NCI-H146 treated with DMSO at 0.1 percent for 48 hours (cell line): ENCODE data around the gene PIAS4.
"Not testable (repeated sequence)": the region's sequence is repeated elsewhere in the genome, so short reads cannot be mapped to it uniquely, and the experiment has no call there.

Experiments used
- DNase-seq: peaks from one replicate; lab custom pipeline; 2025; ENCODE audit not compliant: unreplicated experiment; lab: John Stamatoyannopoulos, UW

The PIAS4 gene, protein sequence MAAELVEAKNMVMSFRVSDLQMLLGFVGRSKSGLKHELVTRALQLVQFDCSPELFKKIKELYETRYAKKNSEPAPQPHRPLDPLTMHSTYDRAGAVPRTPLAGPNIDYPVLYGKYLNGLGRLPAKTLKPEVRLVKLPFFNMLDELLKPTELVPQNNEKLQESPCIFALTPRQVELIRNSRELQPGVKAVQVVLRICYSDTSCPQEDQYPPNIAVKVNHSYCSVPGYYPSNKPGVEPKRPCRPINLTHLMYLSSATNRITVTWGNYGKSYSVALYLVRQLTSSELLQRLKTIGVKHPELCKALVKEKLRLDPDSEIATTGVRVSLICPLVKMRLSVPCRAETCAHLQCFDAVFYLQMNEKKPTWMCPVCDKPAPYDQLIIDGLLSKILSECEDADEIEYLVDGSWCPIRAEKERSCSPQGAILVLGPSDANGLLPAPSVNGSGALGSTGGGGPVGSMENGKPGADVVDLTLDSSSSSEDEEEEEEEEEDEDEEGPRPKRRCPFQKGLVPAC

DNA sequence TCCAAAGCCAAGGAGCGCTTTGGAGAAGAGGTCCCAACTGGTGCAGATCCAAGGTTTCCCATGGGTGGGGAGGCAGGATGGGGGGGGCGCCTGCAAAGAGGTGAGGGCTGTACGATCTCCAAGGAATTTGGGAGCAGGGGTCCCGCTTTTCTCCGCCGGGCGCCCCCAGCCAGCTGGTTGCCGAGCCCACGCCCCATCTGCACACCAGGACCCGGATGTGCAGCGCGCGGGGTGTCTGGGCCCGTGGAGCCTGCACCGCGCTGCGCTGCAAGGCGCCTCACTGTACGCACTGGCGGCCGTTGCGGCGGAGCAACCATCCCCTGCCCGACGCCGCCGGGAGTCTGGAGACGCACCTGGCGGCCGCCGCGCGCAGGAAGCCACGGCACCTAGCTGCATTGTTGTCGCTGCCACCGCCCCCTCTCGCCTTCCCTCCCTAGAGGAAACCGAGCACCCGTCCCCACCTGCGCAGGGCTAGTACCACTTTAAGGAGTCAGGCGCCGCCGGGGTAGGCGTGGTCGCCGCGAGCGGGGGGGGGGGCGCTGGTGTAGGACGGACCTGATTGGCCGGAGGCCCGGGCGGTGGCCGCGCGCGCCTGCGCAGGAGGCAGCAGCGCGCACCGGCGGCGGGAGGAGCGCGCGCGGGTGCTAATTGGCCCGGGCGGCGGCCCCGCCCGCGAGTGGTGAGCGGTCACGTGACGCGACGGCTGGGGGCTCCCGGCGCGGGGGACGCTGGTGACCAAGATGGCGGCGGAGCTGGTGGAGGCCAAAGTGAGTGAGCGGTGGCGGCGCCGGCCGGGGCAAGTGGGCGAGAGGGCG is at the start of gene PIAS4:
Gene PIAS4, plus strand, starts transcription at position 716 of the 815 bp plus-strand sequence. Its CDS starts 25 bp downstream, at position 741.
- peak; percentile 88 for DNase-seq

- no peak for DNase-seq
Observed at GRCh38 chr19:3958836-3959765, 48.4 kb upstream of the PIAS4 start.

- DNase-seq: no peak
Observed at GRCh38 chr19:3959766-3960131, 47.8 kb upstream of the PIAS4 start.

DNA sequence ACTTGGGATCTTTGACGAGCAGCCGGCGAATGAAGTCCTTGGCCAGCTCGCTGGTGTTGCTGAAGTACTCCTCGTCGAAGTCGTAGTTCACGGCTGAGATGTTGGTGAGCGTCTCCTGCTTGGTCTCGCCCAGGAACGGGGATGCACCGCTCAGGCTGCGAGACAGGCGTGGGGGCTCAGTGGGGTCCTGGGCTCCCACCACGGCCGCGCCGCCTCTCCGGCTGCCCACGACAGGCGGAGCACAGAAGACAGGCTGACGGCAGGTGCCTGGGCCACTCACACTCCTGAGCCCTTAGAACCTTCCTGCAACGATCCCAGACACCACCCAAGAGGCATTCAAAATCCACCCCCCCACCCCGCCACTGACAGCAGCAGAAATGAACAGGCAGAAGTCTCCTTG is 46.5 kb upstream of the PIAS4 start:
- no peak for DNase-seq

DNA sequence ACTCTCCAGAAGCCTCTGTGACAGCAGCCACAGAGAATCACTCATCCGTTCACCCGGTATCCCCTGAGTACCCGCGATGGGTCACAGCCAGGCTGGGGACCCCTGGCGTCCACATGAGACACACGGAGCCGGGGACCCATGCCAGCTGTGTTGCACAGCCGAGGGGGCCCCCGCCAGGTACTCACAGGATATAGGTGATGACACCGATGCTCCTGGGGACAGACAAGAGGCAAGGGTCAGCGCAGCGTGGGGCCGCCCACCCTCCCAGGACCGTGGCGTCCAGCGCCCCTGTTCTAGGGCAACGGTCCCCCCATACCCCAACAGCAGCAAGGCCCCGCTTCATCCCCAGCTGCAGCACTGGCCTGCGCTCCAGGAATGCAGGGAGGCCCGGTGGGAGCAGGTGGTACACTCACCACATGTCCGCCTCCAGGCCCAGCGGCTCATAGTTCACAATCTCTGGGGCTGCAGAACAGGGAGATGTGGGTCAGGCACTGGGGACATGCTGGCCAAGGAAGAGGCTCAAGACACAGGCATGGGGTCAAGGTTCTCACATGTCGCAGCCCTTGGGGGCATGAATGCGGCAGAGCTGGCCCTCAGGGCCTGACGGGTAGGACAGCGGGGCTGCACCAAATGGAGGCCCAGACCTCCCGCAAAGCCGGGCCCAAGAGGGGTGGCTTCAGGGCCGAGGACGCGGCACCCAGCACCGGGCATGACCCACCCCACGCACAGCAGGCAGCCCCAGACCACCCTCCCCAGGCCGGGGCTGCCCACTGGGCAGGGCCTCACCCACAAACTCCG is 43.9 kb upstream of the PIAS4 start:
- no peak for DNase-seq

- DNase-seq: no peak
Observed at GRCh38 chr19:3964256-3965194, 43.0 kb upstream of the PIAS4 start.

DNA sequence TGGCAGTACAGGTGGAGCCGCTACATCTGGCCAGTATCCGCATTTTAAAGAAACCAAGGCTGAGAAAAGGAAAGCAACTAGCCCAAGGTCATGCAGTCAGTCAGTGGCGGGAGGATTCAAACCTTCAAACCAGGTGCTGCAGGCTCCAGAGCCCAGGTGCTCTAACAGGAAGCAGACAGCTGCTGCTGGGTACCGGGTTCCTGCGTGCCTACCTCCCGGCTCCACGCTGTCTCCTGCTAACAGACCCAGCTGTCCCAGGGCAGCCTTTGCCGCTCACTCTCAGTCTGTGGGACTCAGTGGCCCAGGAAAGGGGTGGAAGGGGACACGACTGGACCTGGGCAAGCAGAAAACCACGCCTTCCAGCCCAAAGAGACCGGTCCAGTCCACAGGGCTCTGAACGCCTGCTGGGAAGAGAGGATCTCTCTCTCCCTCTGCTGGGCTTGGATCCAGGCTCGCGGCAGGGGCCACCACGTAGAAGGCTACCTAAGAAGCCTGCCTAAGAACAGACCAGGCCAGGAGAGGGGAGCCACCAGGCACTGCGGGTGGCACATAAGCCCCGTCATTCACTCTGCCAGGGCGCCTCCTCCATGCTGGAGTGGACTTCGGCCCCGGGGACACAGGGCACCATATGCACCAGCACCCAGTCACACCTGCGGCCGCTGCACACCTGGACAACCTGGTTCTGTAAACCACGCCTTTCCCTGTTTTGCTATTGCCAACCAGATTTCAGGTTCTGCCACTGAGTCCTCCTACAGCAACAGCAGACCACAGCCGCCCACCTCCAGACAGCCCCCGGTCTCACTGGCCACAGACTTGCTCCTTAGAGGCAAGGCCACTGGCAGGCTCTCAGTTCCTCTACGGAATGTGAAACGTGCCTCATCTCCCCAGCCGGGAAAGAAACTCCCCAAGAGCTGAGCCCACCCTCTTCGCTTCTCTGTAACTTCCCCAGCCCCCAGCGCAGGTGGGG is 41.2 kb upstream of the PIAS4 start:
- no peak for DNase-seq

- not testable (repeated sequence) for DNase-seq
Observed at GRCh38 chr19:3967983-3968382, 39.6 kb upstream of the PIAS4 start.

DNA sequence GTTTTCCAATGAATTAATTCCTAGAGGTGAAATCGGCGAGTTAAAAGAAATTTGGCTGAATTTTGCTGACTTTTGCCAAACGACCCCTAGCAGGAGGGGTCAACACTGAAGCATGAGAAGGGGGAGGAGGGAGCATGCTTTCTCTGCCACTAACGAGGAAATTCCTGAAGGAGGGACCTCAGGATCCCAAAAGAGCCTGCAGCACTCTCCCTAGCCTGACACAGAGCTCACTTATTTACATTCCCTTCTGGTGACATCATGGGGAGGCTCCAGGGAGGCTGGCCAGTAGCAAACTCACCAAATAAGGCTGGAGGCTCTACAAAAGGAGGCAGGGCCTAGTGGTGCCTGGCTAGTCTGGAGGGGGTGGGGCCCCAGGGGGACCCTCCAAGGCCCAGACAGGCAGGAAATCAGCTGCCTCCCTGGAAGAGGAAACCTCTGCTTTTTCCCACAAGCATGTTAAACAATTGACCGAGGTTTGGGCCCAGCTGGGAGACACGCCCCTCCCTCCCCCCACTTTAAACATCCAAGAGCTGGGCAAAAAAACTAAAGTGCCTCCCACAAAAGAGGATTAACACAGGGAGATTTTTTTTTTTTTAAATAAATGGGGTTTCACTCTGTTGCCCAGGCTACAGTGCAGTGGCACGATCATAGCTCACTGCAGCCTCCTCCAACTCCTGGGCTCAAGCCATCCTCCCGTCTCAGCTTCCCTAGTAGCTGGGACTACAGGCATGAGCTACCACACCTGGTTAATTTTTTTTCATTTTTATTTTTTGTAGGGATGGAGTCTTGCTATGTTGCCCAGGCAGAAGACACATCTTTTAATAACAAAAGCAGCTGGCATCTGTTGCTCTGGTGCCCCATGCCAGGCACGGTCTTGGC is 38.7 kb upstream of the PIAS4 start:
- DNase-seq: no peak

- DNase-seq: no peak
Observed at GRCh38 chr19:3969435-3970312, 37.9 kb upstream of the PIAS4 start.

DNA sequence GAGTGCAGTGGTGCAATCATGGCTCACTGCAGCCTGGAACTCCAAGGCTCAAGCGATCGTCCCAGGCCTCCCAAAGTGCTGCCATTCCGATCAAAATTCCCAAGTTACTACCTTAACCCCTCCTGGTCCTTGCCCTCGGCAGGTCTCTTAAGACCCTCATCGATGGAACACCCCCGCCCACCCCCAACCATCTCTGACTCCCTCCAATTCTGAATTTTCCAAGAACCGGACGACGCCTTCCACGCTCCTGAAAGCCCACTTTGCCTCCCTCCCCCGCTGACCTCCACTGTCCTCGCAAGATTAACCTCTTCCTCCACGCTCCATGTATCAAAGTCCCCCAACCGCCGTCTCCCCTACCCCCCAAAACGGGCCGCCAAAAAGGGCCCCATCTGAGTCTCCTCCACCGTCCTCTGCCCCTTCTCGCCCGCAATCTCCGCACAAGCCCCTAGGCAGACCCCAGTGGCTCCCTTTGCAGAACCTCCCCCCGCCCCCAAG is 37.2 kb upstream of the PIAS4 start:
- DNase-seq: no peak

DNA sequence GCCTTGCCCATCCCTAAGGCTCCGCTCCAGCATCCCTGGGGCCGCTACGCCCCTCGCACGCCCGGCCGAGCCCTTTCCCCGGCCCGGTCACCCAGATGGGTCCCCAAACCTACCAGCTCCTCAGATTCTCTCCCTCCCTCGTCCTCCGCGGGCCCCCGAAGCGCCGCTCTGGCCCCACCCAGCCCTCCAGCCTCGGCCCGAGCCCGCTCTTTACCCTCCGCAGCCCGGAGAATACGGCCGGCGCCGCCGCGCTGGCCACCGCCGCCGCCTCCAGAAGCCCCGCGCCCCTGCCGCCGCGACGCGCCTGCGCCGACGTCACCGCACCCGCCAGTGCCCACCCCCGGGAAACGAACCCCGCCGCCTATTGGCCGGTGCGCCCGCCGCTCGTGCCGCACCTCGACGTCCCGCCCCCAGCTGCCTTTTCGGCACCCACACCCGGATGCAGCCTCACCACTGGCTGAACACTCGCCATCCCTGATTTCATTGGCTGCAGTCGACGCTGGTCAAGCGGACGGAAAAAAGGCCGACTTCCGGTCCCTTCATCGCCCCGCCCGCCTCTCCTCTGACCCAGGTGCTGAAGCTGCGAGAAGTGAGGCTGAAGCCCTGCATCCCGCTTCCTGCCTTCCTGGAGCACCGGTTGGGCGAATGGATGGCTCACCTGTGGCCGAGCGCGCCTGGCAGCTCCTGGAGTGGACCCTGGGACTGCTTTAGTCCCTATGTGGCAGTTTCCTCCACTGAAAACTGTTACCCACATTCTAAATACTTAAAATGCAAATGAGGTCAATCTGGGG is 36.5 kb upstream of the PIAS4 start, which contains the start of gene DAPK3:
Gene DAPK3, minus strand, starts transcription at position 292 of the 791 bp plus-strand sequence. CDS start 1,364 bp downstream, outside the sequence.
- DNase-seq: peak; percentile 91

DNA sequence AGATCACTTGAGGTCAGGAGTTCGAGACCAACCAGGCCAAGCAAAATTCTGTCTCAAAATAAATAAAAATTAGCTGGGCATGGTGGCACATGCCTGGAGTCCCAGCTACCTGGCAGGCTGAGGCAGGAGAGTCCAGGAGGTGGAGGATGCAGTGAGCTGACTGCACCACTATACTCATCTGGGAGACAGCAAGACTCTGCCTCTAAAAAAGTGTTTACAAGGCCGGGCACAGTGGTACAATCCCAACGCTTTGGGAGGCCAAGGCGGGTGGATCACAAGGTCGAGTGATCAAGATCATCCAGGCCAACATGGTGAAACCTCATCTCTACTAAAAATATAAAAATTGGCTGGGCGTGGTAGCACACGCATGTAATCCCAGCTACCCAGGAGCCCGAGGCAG is 32.4 kb upstream of the PIAS4 start:
- DNase-seq: no peak

DNA sequence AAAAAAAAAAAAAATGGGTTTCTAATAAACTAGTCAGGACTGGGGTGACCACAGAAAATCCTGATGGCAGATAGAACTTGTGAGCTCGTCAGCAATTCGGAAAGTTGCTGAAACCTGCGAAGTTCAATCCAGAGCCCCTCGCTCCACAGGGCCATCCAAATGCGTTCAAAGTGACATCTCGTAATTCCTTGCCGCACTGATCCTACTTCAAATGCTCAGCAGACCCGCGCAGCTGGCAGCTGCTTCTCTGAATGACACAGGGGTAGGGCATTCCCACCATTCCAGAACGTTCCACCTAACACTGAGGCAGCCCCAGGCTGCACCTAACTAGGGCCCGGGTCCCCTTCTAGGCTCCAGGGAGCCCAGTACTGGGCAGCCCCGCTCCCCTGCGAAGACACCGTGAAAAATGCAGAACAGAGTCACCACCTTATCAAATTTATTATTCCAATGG is 31.9 kb upstream of the PIAS4 start:
- DNase-seq: no peak
